ENCODE measurements around the gene PRR20C. TPM values are rescaled to one million over a fixed set of nuclear protein-coding genes. Genes with fewer than 3 reads are reported as not detected.

PRR20C gene
- not detected in 2 replicates for total RNA-seq (ENCODE audit: low replicate concordance)

DNA sequence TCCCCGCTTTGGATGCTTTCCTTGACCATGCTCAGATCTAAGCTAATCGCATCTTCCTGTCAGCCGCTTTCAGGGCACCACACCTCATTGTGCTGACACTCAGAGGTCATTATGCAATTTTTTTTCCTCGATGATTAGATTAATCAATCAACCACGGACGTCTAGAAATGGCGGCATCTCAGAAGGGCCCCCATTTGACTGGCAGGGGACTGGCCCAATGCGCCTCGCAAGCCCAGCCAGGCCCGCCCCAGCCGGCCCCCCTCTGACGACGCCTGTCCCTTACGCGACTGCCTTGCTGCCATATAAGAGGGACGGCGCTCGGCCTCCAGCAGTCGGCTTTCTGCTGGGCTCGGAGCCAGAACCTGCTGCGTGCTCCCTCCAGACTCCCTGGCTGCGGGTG, at the start of gene PRR20C:
Gene PRR20C (plus strand): TSS at position 301 of the 400 bp plus-strand sequence. CDS start 387 bp downstream, outside the sequence.

GRCh38 chr13:57140235-57140968, 13.5 kb upstream of the PRR20C start, which contains the start of gene PRR20A:
PRR20A (plus strand) TSS chr13:57140918; CDS start chr13:57141305, 387 bp downstream.

GRCh38 chr13:57147188-57147587, 6.7 kb upstream of the PRR20C start, which contains the start of gene PRR20B:
PRR20B (plus strand) TSS chr13:57147488; CDS start chr13:57147875, 387 bp downstream.

DNA sequence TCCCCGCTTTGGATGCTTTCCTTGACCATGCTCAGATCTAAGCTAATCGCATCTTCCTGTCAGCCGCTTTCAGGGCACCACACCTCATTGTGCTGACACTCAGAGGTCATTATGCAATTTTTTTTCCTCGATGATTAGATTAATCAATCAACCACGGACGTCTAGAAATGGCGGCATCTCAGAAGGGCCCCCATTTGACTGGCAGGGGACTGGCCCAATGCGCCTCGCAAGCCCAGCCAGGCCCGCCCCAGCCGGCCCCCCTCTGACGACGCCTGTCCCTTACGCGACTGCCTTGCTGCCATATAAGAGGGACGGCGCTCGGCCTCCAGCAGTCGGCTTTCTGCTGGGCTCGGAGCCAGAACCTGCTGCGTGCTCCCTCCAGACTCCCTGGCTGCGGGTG, 6.5 kb downstream of the PRR20C start, which contains the start of gene PRR20D:
Gene PRR20D (plus strand): TSS at position 301 of the 400 bp plus-strand sequence. CDS start 387 bp downstream, outside the sequence.

GRCh38 chr13:57166897-57167296, 13.0 kb downstream of the PRR20C start, which contains the start of gene PRR20E:
PRR20E (plus strand) TSS chr13:57167197; CDS start chr13:57167584, 387 bp downstream.

Other genes with a start within 250 kb of the PRR20C start
- gene PRR20A, start 13.1 kb upstream of the PRR20C start, total RNA-seq (ENCODE audit: low replicate concordance), result not detected in 2 replicates
- not detected in 2 replicates for gene PRR20B, start 6.6 kb upstream of the PRR20C start, total RNA-seq (ENCODE audit: low replicate concordance)
- not detected in 2 replicates for gene PRR20D, start 6.6 kb downstream of the PRR20C start, total RNA-seq (ENCODE audit: low replicate concordance)
- not detected in 2 replicates for gene PRR20E, start 13.1 kb downstream of the PRR20C start, total RNA-seq (ENCODE audit: low replicate concordance)